HepG2 (cell line): ENCODE measurements around the gene INPP5E. TPM values are rescaled to one million over a fixed set of nuclear protein-coding genes. Genes with fewer than 3 reads are reported as not detected.
A peak's percentile ranks its signal among the peaks of the same experiment; 100 is the strongest.

Experiments used
- BRD4 ChIP-seq: sonication (generic); formaldehyde crosslinking; IDR thresholded peaks from 2 replicates; pipeline ENCODE4 v1.4.0; 2020; ENCODE audit warnings: missing genetic modification reagents
- ETV6 ChIP-seq: sonication (generic); formaldehyde crosslinking; conservative IDR thresholded peaks from 2 replicates; pipeline ENCODE4 v1.4.0; 2020; ENCODE audit warnings: missing genetic modification reagents
- FOXO1 ChIP-seq: sonication (generic); formaldehyde crosslinking; IDR thresholded peaks from 2 replicates; pipeline ENCODE4 v1.4.0; 2020; ENCODE audit warnings: missing genetic modification reagents
- MED13 ChIP-seq: sonication (generic); formaldehyde crosslinking; IDR thresholded peaks from 2 replicates; pipeline ENCODE4 v1.5.0; 2020; ENCODE audit warnings: missing genetic modification reagents
- MXD3 ChIP-seq: IDR thresholded peaks from 2 replicates; pipeline ENCODE4 v1.6.1; 2016; ENCODE audit warnings: mild to moderate bottlenecking, missing biosample characterization, missing genetic modification reagents
- PATZ1 ChIP-seq: sonication (generic); formaldehyde crosslinking; IDR thresholded peaks from 2 replicates; pipeline ENCODE4 v1.4.0; 2020; ENCODE audit warnings: missing genetic modification reagents
- POLR2A ChIP-seq, 2 experiments: IDR thresholded peaks; 2 replicates each; pipeline ENCODE4 v1.6.1; 2011; ENCODE audit warnings: low read depth in 2 of 2, low read length in 2 of 2, mild to moderate bottlenecking in 1 of 2, moderate library complexity in 1 of 2; ENCODE audit not compliant: insufficient read depth in 1 of 2
- SIN3B ChIP-seq: fragments of 150-350 bp; IDR thresholded peaks from 2 replicates; pipeline ENCODE4 v1.6.1; 2014; ENCODE audit warnings: low read length
- TAF1 ChIP-seq: sonication (generic); formaldehyde crosslinking; IDR thresholded peaks from 2 replicates; pipeline ENCODE4 v1.4.0; 2020; ENCODE audit warnings: missing genetic modification reagents
- TP53 ChIP-seq: sonication (generic); formaldehyde crosslinking; conservative IDR thresholded peaks from 2 replicates; pipeline ENCODE4 v1.4.0; 2020; ENCODE audit warnings: missing genetic modification reagents
- ZBTB10 ChIP-seq: sonication (generic); formaldehyde crosslinking; IDR thresholded peaks from 2 replicates; pipeline ENCODE4 v1.4.0; 2020; ENCODE audit warnings: missing genetic modification reagents, borderline replicate concordance
- ZC3H13 ChIP-seq: sonication (generic); formaldehyde crosslinking; IDR thresholded peaks from 2 replicates; pipeline ENCODE4 v1.8.1; 2023; ENCODE audit warnings: mild to moderate bottlenecking, missing genetic modification reagents, moderate library complexity
- ZMAT3 ChIP-seq: sonication (generic); formaldehyde crosslinking; conservative IDR thresholded peaks from 2 replicates; pipeline ENCODE4 v1.7.0; 2021; ENCODE audit warnings: missing genetic modification reagents
- ZNF207 ChIP-seq: fragments of 450-650 bp; IDR thresholded peaks from 2 replicates; pipeline ENCODE4 v1.6.1; 2016; ENCODE audit warnings: antibody characterized with exemption, borderline replicate concordance
- ZNF468 ChIP-seq: sonication (generic); formaldehyde crosslinking; IDR thresholded peaks from 2 replicates; pipeline ENCODE4 v1.8.0; 2022; ENCODE audit warnings: mild to moderate bottlenecking, moderate library complexity, missing genetic modification reagents
- ZNF484 ChIP-seq: sonication (generic); formaldehyde crosslinking; IDR thresholded peaks from 2 replicates; pipeline ENCODE4 v1.5.1; 2020; ENCODE audit warnings: mild to moderate bottlenecking, low read depth, missing genetic modification reagents, borderline replicate concordance
- ZNF576 ChIP-seq: sonication (generic); formaldehyde crosslinking; IDR thresholded peaks from 2 replicates; pipeline ENCODE4 v1.4.0; 2020; ENCODE audit warnings: mild to moderate bottlenecking, missing genetic modification reagents
- ZNF678 ChIP-seq: sonication (generic); formaldehyde crosslinking; IDR thresholded peaks from 2 replicates; pipeline ENCODE4 v1.4.0; 2020; ENCODE audit warnings: mild to moderate bottlenecking, missing genetic modification reagents
- polyA plus RNA-seq, 8 experiments: library from polyadenylated mRNA; depleted of rRNA in 3 of 8; stranded (reverse) in 7 of 8; unstranded in 1 of 8; fragments of >200 nt; fragmentation: Illumina TruSeq in 4 of 8; extraction: Trizol in 4 of 8; gene quantifications; 2 replicates each; pipeline versions ENCODE4 v1.2.1 to v1.2.3, GENCODE V29; 2011 to 2016; ENCODE audit warnings: low read depth in 4 of 8, missing spikeins in 1 of 8, mixed read lengths in 1 of 8; ENCODE audit not compliant: insufficient read depth in 1 of 8
- total RNA-seq, 5 experiments: library from RNA; depleted of rRNA; stranded (reverse); fragments of >200 nt; fragmentation: Illumina TruSeq; extraction: Trizol; gene quantifications; 2 replicates each; pipeline ENCODE4 v1.2.3, GENCODE V29; 2016; ENCODE audit warnings: low read depth in 1 of 5
- TF ChIP-seq, protein P1 (sequence below): sonication (generic); formaldehyde crosslinking; IDR thresholded peaks from 2 replicates; pipeline ENCODE4 v1.5.0; 2020; ENCODE audit warnings: mild to moderate bottlenecking, missing genetic modification reagents
- TF ChIP-seq, protein P2 (sequence below): sonication (generic); formaldehyde crosslinking; IDR thresholded peaks from 2 replicates; pipeline ENCODE4 v1.5.0; 2020; ENCODE audit warnings: missing genetic modification reagents, mild to moderate bottlenecking, borderline replicate concordance

Gene INPP5E
- total and polyA plus RNA-seq, 2 of the 13 experiments (the other 11 are each of a cell fraction or from before 2014, with no cell fraction given), result 5.5 TPM

GRCh38 chr9:136439481-136440408 lies at the start of gene INPP5E (continued):
- no peak for TF ChIP-seq ZBTB10 (CRISPR knock-in tag)
- TF ChIP-seq SIN3B, result no peak
- 0 out of 2 replicates have a peak, but pooled peaks have one; percentile 40 for TF ChIP-seq ZMAT3 (CRISPR knock-in tag)
- TF ChIP-seq ZNF468, result 0 out of 2 replicates have a peak, but pooled peaks have one; percentile 15
- TF ChIP-seq MXD3 (CRISPR knock-in tag), result 0 out of 2 replicates have a peak, but pooled peaks have one; percentile 47
- no peak for TF ChIP-seq ZNF484 (CRISPR knock-in tag)
- 0 out of 2 replicates have a peak, but pooled peaks have one; percentile 31 for TF ChIP-seq MED13 (CRISPR knock-in tag)
- TF ChIP-seq, protein P1, sequence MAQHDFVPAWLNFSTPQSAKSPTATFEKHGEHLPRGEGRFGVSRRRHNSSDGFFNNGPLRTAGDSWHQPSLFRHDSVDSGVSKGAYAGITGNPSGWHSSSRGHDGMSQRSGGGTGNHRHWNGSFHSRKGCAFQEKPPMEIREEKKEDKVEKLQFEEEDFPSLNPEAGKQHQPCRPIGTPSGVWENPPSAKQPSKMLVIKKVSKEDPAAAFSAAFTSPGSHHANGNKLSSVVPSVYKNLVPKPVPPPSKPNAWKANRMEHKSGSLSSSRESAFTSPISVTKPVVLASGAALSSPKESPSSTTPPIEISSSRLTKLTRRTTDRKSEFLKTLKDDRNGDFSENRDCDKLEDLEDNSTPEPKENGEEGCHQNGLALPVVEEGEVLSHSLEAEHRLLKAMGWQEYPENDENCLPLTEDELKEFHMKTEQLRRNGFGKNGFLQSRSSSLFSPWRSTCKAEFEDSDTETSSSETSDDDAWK (CRISPR knock-in tag), result no peak
- peak; percentile 17; the same call in 1 of the 2 replicates for TF ChIP-seq PATZ1 (CRISPR knock-in tag)
- no peak for TF ChIP-seq ZNF576 (CRISPR knock-in tag)
- no peak for TF ChIP-seq TP53 (CRISPR knock-in tag)
- peak; percentile 83 for TF ChIP-seq ZC3H13
- TF ChIP-seq ZNF678 (CRISPR knock-in tag), result no peak
- TF ChIP-seq, protein P2, sequence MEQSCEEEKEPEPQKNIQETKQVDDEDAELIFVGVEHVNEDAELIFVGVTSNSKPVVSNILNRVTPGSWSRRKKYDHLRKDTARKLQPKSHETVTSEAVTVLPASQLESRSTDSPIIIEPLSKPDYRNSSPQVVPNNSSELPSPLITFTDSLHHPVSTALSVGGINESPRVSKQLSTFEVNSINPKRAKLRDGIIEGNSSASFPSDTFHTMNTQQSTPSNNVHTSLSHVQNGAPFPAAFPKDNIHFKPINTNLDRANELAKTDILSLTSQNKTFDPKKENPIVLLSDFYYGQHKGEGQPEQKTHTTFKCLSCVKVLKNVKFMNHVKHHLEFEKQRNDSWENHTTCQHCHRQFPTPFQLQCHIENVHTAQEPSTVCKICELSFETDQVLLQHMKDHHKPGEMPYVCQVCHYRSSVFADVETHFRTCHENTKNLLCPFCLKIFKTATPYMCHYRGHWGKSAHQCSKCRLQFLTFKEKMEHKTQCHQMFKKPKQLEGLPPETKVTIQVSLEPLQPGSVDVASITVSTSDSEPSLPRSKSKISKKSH, result no peak
- TF ChIP-seq TAF1 (CRISPR knock-in tag), result peak; percentile 38; the same call in 1 of the 2 replicates
- TF ChIP-seq FOXO1 (CRISPR knock-in tag), result no peak
- no peak for TF ChIP-seq ZNF207
- TF ChIP-seq ETV6 (CRISPR knock-in tag), result no peak
- peak; percentile 50; the same call in 1 of the 2 replicates for TF ChIP-seq BRD4
- peak in 1 of 2 experiments; percentile 54; a peak in 2 of 4 replicates for TF ChIP-seq POLR2A (IDR thresholded peaks at IDR 0.05; ENCODE audit: insufficient read depth in 1 of 2, low read depth in 2 of 2, low read length in 2 of 2)
